GM19099 (cell line): ENCODE data around the gene FBXL14.

Experiments used
- POLR2A ChIP-seq: IDR thresholded peaks from 3 replicates; pipeline ENCODE4 v1.6.1; 2011; ENCODE audit warnings: low read depth; ENCODE audit not compliant: insufficient read length; ENCODE audit errors: extremely low read depth

Gene FBXL14

GRCh38 chr12:1540690-1541089 lies 53.7 kb downstream of the FBXL14 start:
- no peak for TF ChIP-seq POLR2A

- TF ChIP-seq POLR2A, result no peak
These were observed 55.2 kb downstream of the FBXL14 start for GRCh38 chr12:1539135-1539534.

GRCh38 chr12:1536817-1537216 lies 57.6 kb downstream of the FBXL14 start:
- TF ChIP-seq POLR2A, result no peak

- no peak for TF ChIP-seq POLR2A
These were observed 59.6 kb downstream of the FBXL14 start for GRCh38 chr12:1534748-1535147.

GRCh38 chr12:1533602-1534304 lies 60.6 kb downstream of the FBXL14 start:
- TF ChIP-seq POLR2A, result peak; percentile 33

GRCh38 chr12:1533205-1533601 lies 61.2 kb downstream of the FBXL14 start:
- TF ChIP-seq POLR2A, result peak; percentile 1

- TF ChIP-seq POLR2A, result no peak
These were observed 61.8 kb downstream of the FBXL14 start for GRCh38 chr12:1532375-1533165.

- TF ChIP-seq POLR2A, result no peak
These were observed 62.6 kb downstream of the FBXL14 start for GRCh38 chr12:1531654-1532374.

GRCh38 chr12:1531153-1531653 lies 63.2 kb downstream of the FBXL14 start:
- TF ChIP-seq POLR2A, result no peak

- no peak for TF ChIP-seq POLR2A
These were observed 63.7 kb downstream of the FBXL14 start for GRCh38 chr12:1530592-1531152.

- no peak for TF ChIP-seq POLR2A
These were observed 64.4 kb downstream of the FBXL14 start for GRCh38 chr12:1529862-1530591.

- peak; percentile 1 for TF ChIP-seq POLR2A
These were observed 65.0 kb downstream of the FBXL14 start for GRCh38 chr12:1529228-1529861.

GRCh38 chr12:1528791-1529190 lies 65.6 kb downstream of the FBXL14 start:
- no peak for TF ChIP-seq POLR2A

GRCh38 chr12:1527789-1528188 lies 66.6 kb downstream of the FBXL14 start:
- no peak for TF ChIP-seq POLR2A
